K562 (cell line): ENCODE results near the gene WDR88. TPM values are rescaled to one million over a fixed set of nuclear protein-coding genes. Genes with fewer than 3 reads are reported as not detected.

Source experiments
- ATAC-seq: fragments of 200-7000 bp; cut with Tn5 transposase; 3 replicates; pipeline ENCODE4 v1.9.1; 2020; ENCODE audit warnings: moderate library complexity
- BruUV-seq: library from RNA; stranded (reverse); fragments of 400-500 nt; replicated peaks from 2 replicates; lab custom pipeline; 2021; lab: Mats Ljungman, UMichigan
- CTCF ChIA-PET: fragments of 300-600 bp; formaldehyde crosslinking; extraction: SDS; loops from one replicate; lab custom pipeline; 2021; ENCODE audit warnings: low intra/inter-chr PET ratio; lab: Yijun Ruan, JAX
- POLR2A ChIA-PET: fragments of 300-600, 350-650 bp; sonication (Branson Sonifier 250); formaldehyde crosslinking; extraction: SDS; loops from one replicate; lab custom pipeline; 2021; ENCODE audit warnings: antibody characterized with exemption, inconsistent platforms; lab: Yijun Ruan, JAX
- DNase-seq, 4 experiments: peaks; one replicate each; pipeline versions ENCODE4 v3.0.0 to v3.0.0-alpha.2; 2011 to 2018; ENCODE audit warnings: low spot score in 3 of 4, mixed read lengths in 3 of 4; ENCODE audit errors: extremely low read depth in 1 of 4
- FAIRE-seq: peaks from 2 replicates; lab custom pipeline; 2011; peaks lifted over from hg19 to GRCh38; lab: Jason Lieb, UNC
- H2AFZ ChIP-seq: 2 replicates; pipeline ENCODE4 v1.6.0; 2011; ENCODE audit warnings: low read depth, low read length, control low read depth, inconsistent platforms
- H3K27ac ChIP-seq: fragments of 200-600 bp; 3 replicates; pipeline ENCODE4 v1.8.0; 2011; ENCODE audit warnings: low read depth, mild to moderate bottlenecking, control low read depth, inconsistent platforms, low read length, moderate library complexity, mixed read lengths; ENCODE audit errors: extremely low read depth
- H3K27me3 ChIP-seq, 2 experiments: fragments of 300-600 bp in 1 of 2; 2 replicates in 1 of 2; 3 replicates in 1 of 2; pipeline versions ENCODE4 v1.6.0 to v1.8.0; 2011; ENCODE audit warnings: inconsistent platforms in 2 of 2, low read length in 2 of 2, mild to moderate bottlenecking in 1 of 2, mixed read lengths in 1 of 2, moderate library complexity in 1 of 2; ENCODE audit not compliant: control insufficient read depth in 2 of 2, insufficient read depth in 2 of 2
- H3K36me3 ChIP-seq: fragments of 300-600 bp; 3 replicates; pipeline ENCODE4 v1.8.0; 2011; ENCODE audit warnings: mild to moderate bottlenecking, low read length, inconsistent platforms; ENCODE audit not compliant: control insufficient read depth, insufficient read depth
- H3K4me1 ChIP-seq, 2 experiments: fragments of 200-600 bp in 1 of 2; replicated peaks in 1 of 2; 2 replicates in 1 of 2; 3 replicates in 1 of 2; pipeline versions ENCODE4 v1.5.1 to v1.8.0; 2011; ENCODE audit warnings: inconsistent platforms in 2 of 2, low read length in 2 of 2, mild to moderate bottlenecking in 1 of 2, mixed read lengths in 1 of 2, moderate library complexity in 1 of 2; ENCODE audit not compliant: control insufficient read depth in 2 of 2, insufficient read depth in 2 of 2
- H3K4me2 ChIP-seq: 2 replicates; pipeline ENCODE4 v1.6.1; 2011; ENCODE audit warnings: low read length, control low read depth, inconsistent platforms, mixed read lengths; ENCODE audit not compliant: insufficient read depth
- H3K4me3 ChIP-seq: fragments of 200-600 bp; sonication (generic), shearing (Covaris generic); 2 replicates; pipeline ENCODE4 v1.5.1; 2016; ENCODE audit warnings: control low read depth, inconsistent platforms
- H3K79me2 ChIP-seq: fragments of 200-600 bp; 3 replicates; pipeline ENCODE4 v1.8.0; 2011; ENCODE audit warnings: low read length, inconsistent platforms; ENCODE audit not compliant: control insufficient read depth, insufficient read depth
- H3K9ac ChIP-seq, 2 experiments: 2 replicates each; pipeline versions ENCODE4 v1.6.0 to v1.6.1; 2011; ENCODE audit warnings: low read depth in 2 of 2, low read length in 2 of 2, control low read depth in 1 of 2, inconsistent platforms in 1 of 2, mild to moderate bottlenecking in 1 of 2, mixed read lengths in 1 of 2; ENCODE audit not compliant: insufficient read depth in 1 of 2
- H3K9me1 ChIP-seq: one replicate; pipeline ENCODE4 v1.6.0; 2011; ENCODE audit warnings: inconsistent platforms, mild to moderate bottlenecking, low read length, moderate library complexity; ENCODE audit not compliant: control insufficient read depth, insufficient read depth
- H3K9me3 ChIP-seq: replicated peaks from 2 replicates; pipeline ENCODE4 v1.5.1; 2011; ENCODE audit warnings: low read depth, low read length, inconsistent platforms; ENCODE audit not compliant: control insufficient read depth, insufficient read depth
- H4K20me1 ChIP-seq: replicated peaks from 2 replicates; pipeline ENCODE4 v1.6.1; 2011; ENCODE audit warnings: low read length, inconsistent platforms, mixed read lengths; ENCODE audit not compliant: control insufficient read depth, insufficient read depth
- EP400 ChIP-seq: fragments of 450-650 bp; IDR thresholded peaks from 2 replicates; pipeline ENCODE4 v1.6.1; 2017; ENCODE audit warnings: antibody characterized with exemption, mild to moderate bottlenecking, moderate library complexity
- ZBTB7A ChIP-seq: IDR thresholded peaks from 2 replicates; pipeline ENCODE4 v1.6.1; 2011; ENCODE audit warnings: low read depth, mild to moderate bottlenecking, low read length, moderate library complexity, borderline replicate concordance; ENCODE audit not compliant: control insufficient read depth
- ZFP36 ChIP-seq: fragments of 150-350 bp; IDR thresholded peaks from 2 replicates; pipeline ENCODE4 v1.6.1; 2018; ENCODE audit warnings: low read length, low read depth; ENCODE audit not compliant: partially characterized antibody
- WGBS: fragments of 100-300 bp; shearing (Covaris generic); methylation state at CpG from one replicate; pipeline ENCODE4 v1.1.6; 2016; ENCODE audit warnings: low coverage, mixed read lengths; ENCODE audit not compliant: insufficient coverage; ENCODE audit errors: missing lambda C conversion rate; 5-methylcytosine and 5-hydroxymethylcytosine counted together
- in situ Hi-C: fragments of 300-500 bp; cut with MboI; formaldehyde crosslinking; loops from 4 replicates; pipeline ENCODE4 v1.15.0; 2018; ENCODE audit warnings: inconsistent platforms, mixed read lengths
- intact Hi-C: fragments of 100-400 bp; cut with micrococcal nuclease; formaldehyde crosslinking; loops from 2 replicates; pipeline ENCODE4 v1.14.2; 2022
- polyA plus RNA-seq, 8 experiments: library from polyadenylated mRNA; depleted of rRNA in 4 of 8; stranded (reverse) in 5 of 8; unstranded in 3 of 8; fragments of >200 nt; fragmentation: Nextera tagmentation in 2 of 8; fragmentation: Illumina TruSeq in 1 of 8; extraction: Ambion mirVana in 2 of 8; extraction: Trizol in 1 of 8; gene quantifications; 2 replicates each; pipeline versions ENCODE4 v1.2.1 to v1.2.3, GENCODE V29; 2011 to 2014; ENCODE audit warnings: inconsistent platforms in 1 of 8, missing spikeins in 1 of 8
- total RNA-seq, 7 experiments: library from RNA; depleted of rRNA in 6 of 7; stranded (reverse); fragments of >200 nt in 6 of 7; fragmentation: Illumina TruSeq in 2 of 7; extraction: Trizol in 2 of 7; gene quantifications; 2 replicates each; pipeline versions ENCODE4 v1.2.1 to v1.2.3, GENCODE V29; 2011 to 2021; ENCODE audit warnings: low replicate concordance in 1 of 7
- TF ChIP-seq, protein P1 (sequence below), 3 experiments: IDR thresholded peaks in 2 of 3; conservative IDR thresholded peaks in 1 of 3; 2 replicates each; pipeline ENCODE4 v1.5.1; 2011 to 2012; ENCODE audit warnings: low read length in 3 of 3, mild to moderate bottlenecking in 3 of 3, control low read depth in 2 of 3, improper control_type of control experiment in 1 of 3, inconsistent platforms in 1 of 3, low read depth in 1 of 3, mixed read lengths in 1 of 3, moderate library complexity in 1 of 3; ENCODE audit not compliant: insufficient read depth in 2 of 3

Gene WDR88
- total and polyA plus RNA-seq, 9 of the 15 experiments (the other 6 are each of a cell fraction or from before 2014, with no cell fraction given): 0.03 to 0.04 TPM; not detected in 7

DNA sequence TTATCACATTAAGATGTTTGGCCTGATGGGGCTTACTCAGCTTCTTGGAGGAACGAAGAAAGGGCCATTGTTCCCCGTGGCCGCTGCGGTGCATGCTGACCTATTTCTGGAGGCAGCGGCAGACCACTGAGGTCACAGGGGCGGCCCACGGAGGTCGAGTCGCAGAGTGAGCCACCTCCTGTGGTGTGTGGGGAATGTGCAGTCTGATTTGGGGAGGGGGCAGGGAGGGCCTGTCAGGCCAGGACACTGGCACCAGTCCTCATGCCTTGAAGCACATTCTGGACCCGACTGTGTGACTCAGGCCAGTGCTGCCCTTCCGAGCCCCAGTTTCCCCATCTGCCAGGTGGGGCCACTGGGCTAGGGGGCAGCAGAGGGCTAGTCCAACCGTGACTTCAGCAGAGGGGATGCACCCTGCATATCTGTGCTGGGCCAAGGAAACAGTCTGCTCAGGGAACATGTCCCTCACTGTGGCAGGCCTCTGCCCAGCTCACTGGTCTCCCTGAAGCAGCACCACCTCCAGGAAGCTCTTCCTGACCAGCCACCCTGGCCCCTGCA, 87.4 kb downstream of the WDR88 start:
- BruUV-seq: no TSS peak
- 2% methylated on average over 12 of the region's 12 CpGs for WGBS
- no peak for FAIRE-seq
- CTCF ChIA-PET: no interaction called here
- Histone ChIP-seq H3K4me1 (peaks cover 0 to 13% of the 10 kb centered on the region in 2 experiments; a peak in 2 of 5 replicates), H3K4me3 (no peak overlapping the region), H3K27me3 (peaks cover 38 to 72% of the 10 kb centered on the region in 2 experiments), H3K36me3 (no peaks in the 10 kb centered on the region), H3K9me1 (no peaks in the 10 kb centered on the region), H3K27ac (no peak overlapping the region), H3K9me3 (no peaks in the 10 kb centered on the region), H3K4me2 (no peak overlapping the region), H4K20me1 (peaks cover 12% of the 10 kb centered on the region), H3K79me2 (no peaks in the 10 kb centered on the region), H2AFZ (no peak overlapping the region), H3K9ac (no peak overlapping the region)
- intact Hi-C loops: no loop called here
- TF ChIP-seq ZBTB7A (peak; percentile 34; the same call in 1 of the 2 replicates), EP400 (no peak), ZFP36 (peak; percentile 80)
- TF ChIP-seq, protein P1, sequence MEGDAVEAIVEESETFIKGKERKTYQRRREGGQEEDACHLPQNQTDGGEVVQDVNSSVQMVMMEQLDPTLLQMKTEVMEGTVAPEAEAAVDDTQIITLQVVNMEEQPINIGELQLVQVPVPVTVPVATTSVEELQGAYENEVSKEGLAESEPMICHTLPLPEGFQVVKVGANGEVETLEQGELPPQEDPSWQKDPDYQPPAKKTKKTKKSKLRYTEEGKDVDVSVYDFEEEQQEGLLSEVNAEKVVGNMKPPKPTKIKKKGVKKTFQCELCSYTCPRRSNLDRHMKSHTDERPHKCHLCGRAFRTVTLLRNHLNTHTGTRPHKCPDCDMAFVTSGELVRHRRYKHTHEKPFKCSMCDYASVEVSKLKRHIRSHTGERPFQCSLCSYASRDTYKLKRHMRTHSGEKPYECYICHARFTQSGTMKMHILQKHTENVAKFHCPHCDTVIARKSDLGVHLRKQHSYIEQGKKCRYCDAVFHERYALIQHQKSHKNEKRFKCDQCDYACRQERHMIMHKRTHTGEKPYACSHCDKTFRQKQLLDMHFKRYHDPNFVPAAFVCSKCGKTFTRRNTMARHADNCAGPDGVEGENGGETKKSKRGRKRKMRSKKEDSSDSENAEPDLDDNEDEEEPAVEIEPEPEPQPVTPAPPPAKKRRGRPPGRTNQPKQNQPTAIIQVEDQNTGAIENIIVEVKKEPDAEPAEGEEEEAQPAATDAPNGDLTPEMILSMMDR (IDR thresholded peaks at IDR 0.05 in 2 of 3, conservative IDR thresholded peaks at IDR 0.05 in 1 of 3; ENCODE audit: insufficient read depth in 2 of 3, low read depth in 1 of 3, low read length in 3 of 3): peak; percentile 35 to 45 (median 39); a peak in 4 of 6 replicates
- POLR2A ChIA-PET: interaction anchor here (0.6 kb wide), 1 partner anchor 110 kb away, joined by 3 read pairs; no protein-coding TSS in a partner anchor
- in situ Hi-C loops: no loop called here
- ATAC-seq: peak; percentile 59
- peak in 1 of 4 experiments; percentile 18 for DNase-seq
